Posterior vena cava (tissue), 2 donors: ENCODE results near the gene ZFHX2. TPM values are rescaled to one million over a fixed set of nuclear protein-coding genes. Genes with fewer than 3 reads are reported as not detected.
"Not testable (repeated sequence)": the region's sequence is repeated elsewhere in the genome, so short reads cannot be mapped to it uniquely, and the experiment has no call there.

Experiments
- DNase-seq: peaks from one replicate; pipeline ENCODE4 v3.0.0-alpha.2; 2020; ENCODE audit warnings: low spot score
- intact Hi-C, 2 donors: fragments of 100-400 bp; cut with DNase I; formaldehyde crosslinking; loops; one replicate each; pipeline versions ENCODE4 v1.14.1 to v1.14.2; 2022 to 2023
- total RNA-seq, 2 donors: library from RNA; stranded (reverse); fragmentation: NEBNext Ultra II Directional; extraction: Animal tissue kit (Norgen Biotek cat#: 25700); gene quantifications; one replicate each; pipeline ENCODE4 v1.2.1, GENCODE V29; 2021
- donor health status: DM: yes; HTN: yes; CAD: no.
- donor health status: DM: yes; HTN: yes; CAD: no.

ZFHX2 gene
- total RNA-seq, 2 donors from 2014 or later, result 2.3 to 2.4 TPM

- intact Hi-C loops, result no loop called here
- no peak for DNase-seq
These were observed 2.9 kb downstream of the ZFHX2 start for GRCh38 chr14:23548351-23549318.

- intact Hi-C loops, result no loop called here
- no peak for DNase-seq
These were observed 3.6 kb downstream of the ZFHX2 start for GRCh38 chr14:23547924-23548323.

- intact Hi-C loops, result no loop called here
- DNase-seq, result no peak
These were observed 5.0 kb downstream of the ZFHX2 start for GRCh38 chr14:23546450-23547035.

GRCh38 chr14:23545740-23546365 is 5.7 kb downstream of the ZFHX2 start:
- no peak for DNase-seq
- intact Hi-C loops, result no loop called here

GRCh38 chr14:23544511-23545447 is 6.8 kb downstream of the ZFHX2 start:
- no peak for DNase-seq
- intact Hi-C loops, result no loop called here

GRCh38 chr14:23543403-23543802 is 8.2 kb downstream of the ZFHX2 start:
- intact Hi-C loops, result no loop called here
- DNase-seq, result no peak

GRCh38 chr14:23542261-23542660 is 9.3 kb downstream of the ZFHX2 start:
- intact Hi-C loops, result no loop called here
- peak; percentile 18 for DNase-seq

- DNase-seq, result no peak
- intact Hi-C loops, result no loop called here
These were observed 11.5 kb downstream of the ZFHX2 start for GRCh38 chr14:23540141-23540469.

GRCh38 chr14:23539248-23540140 is 12.1 kb downstream of the ZFHX2 start:
- intact Hi-C loops, result no loop called here
- peak; percentile 48 for DNase-seq

GRCh38 chr14:23538785-23539184 is 12.8 kb downstream of the ZFHX2 start:
- intact Hi-C loops, result no loop called here

GRCh38 chr14:23538050-23538718 is 13.4 kb downstream of the ZFHX2 start:
- DNase-seq, result no peak
- intact Hi-C loops, result no loop called here

More at GRCh38 chr14:23538785-23539184, 12.8 kb downstream of the ZFHX2 start:
- peak; percentile 83 for DNase-seq

GRCh38 chr14:23537351-23538049 is 14.1 kb downstream of the ZFHX2 start:
- DNase-seq, result peak; percentile 49
- intact Hi-C loops, result no loop called here

- intact Hi-C loops, result not testable (repeated sequence)
- DNase-seq, result peak; percentile 4
These were observed 14.7 kb downstream of the ZFHX2 start for GRCh38 chr14:23536906-23537305.

- intact Hi-C loops, result no loop called here
These were observed 15.1 kb downstream of the ZFHX2 start for GRCh38 chr14:23536494-23536893.

GRCh38 chr14:23535943-23536342 is 15.6 kb downstream of the ZFHX2 start:
- no peak for DNase-seq
- intact Hi-C loops, result no loop called here

More at GRCh38 chr14:23536494-23536893, 15.1 kb downstream of the ZFHX2 start:
- peak; percentile 2 for DNase-seq

GRCh38 chr14:23533652-23534435 is 17.7 kb downstream of the ZFHX2 start:
- DNase-seq, result peak; percentile 59
- intact Hi-C loops, result no loop called here
